H1 (cell line): Measurements from ENCODE around the gene NFKBIE. TPM values are rescaled to one million over a fixed set of nuclear protein-coding genes. Genes with fewer than 3 reads are reported as not detected.

Experiments
- CEBPB ChIP-seq: IDR thresholded peaks from 2 replicates; pipeline ENCODE4 v1.6.1; 2012; ENCODE audit warnings: low read depth, low read length
- CHD7 ChIP-seq: fragments of 300-600 bp; sonication (generic); IDR thresholded peaks from 2 replicates; pipeline ENCODE4 v1.7.1; 2012; ENCODE audit warnings: low read length, moderate library complexity, mild to moderate bottlenecking, inconsistent platforms; ENCODE audit not compliant: insufficient replicate concordance
- GTF2F1 ChIP-seq: IDR thresholded peaks from 2 replicates; pipeline ENCODE4 v1.6.1; 2012; ENCODE audit warnings: low read depth, low read length, improper control_type of control experiment, borderline replicate concordance
- POLR2AphosphoS5 ChIP-seq: IDR thresholded peaks from 2 replicates; pipeline ENCODE4 v1.6.1; 2011; ENCODE audit warnings: low read depth, low read length
- SIN3A ChIP-seq, 2 experiments: IDR thresholded peaks in 1 of 2; conservative IDR thresholded peaks in 1 of 2; 2 replicates each; pipeline ENCODE4 v1.6.1; 2011 to 2012; ENCODE audit warnings: low read length in 2 of 2, improper control_type of control experiment in 1 of 2, low read depth in 1 of 2, mild to moderate bottlenecking in 1 of 2
- polyA plus RNA-seq, 7 experiments: library from polyadenylated mRNA; depleted of rRNA in 3 of 7; stranded (reverse) in 5 of 7; unstranded in 2 of 7; fragments of >200 nt in 5 of 7; fragments of 200-250 nt in 2 of 7; gene quantifications; 1 replicate in 5 of 7; 2 replicates in 1 of 7; 4 replicates in 1 of 7; pipeline versions ENCODE4 v1.2.1 to v1.2.3, GENCODE V29; 2011 to 2013; ENCODE audit warnings: missing spikeins in 2 of 7, mixed read lengths in 2 of 7
- total RNA-seq: library from RNA; stranded (reverse); fragmentation: NEBNext Ultra II Directional; extraction: Animal tissue kit (Norgen Biotek cat#: 25700); gene quantifications from 2 replicates; pipeline ENCODE4 v1.2.1, GENCODE V29; 2021

NFKBIE gene
- total and polyA plus RNA-seq, 2 of the 8 experiments (the other 6 are each of a cell fraction or from before 2014, with no cell fraction given) = 13.5 to 19.2 TPM

DNA sequence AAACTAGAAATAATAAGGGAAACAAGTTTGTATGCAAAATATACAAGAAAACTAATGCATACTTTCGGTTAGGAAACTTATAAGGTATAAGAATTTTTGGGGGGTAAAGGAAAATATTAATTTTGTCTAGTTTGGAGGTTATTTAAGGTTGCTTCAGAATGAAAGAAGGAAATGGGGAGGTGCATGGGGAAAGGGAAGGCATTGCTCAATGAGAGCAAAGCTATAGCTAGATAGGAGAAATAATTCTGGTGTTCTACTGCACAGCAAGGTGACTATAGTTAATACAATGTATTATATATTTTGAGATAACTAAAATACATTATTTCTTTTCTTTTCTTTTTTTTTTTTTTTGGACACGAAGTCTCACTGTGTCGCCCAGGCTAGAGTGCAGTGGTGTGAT, 54.1 kb downstream of the NFKBIE start (continued):
- TF ChIP-seq CHD7 = no peak
- TF ChIP-seq GTF2F1 = no peak
- TF ChIP-seq SIN3A (conservative IDR thresholded peaks at IDR 0.05 in 1 of 2, IDR thresholded peaks at IDR 0.05 in 1 of 2; ENCODE audit: low read depth in 1 of 2, low read length in 2 of 2) = no peak
- no peak for TF ChIP-seq POLR2AphosphoS5
- no peak for TF ChIP-seq CEBPB
- TF ChIP-seq, all 59 proteins: peak for 0
